Activated CD4-positive, CD25-positive, alpha-beta regulatory T cell treated with anti-CD3 and anti-CD28 coated beads, Interleukin-2, amount 50 U/mL, for 24 hours (primary cell): ENCODE results near the gene UBXN6.

ENCODE experiments used
- ATAC-seq, 2 donors: fragments of 150-1000 bp; cut with Tn5 transposase; one replicate each; pipeline ENCODE4 v1.10.0; 2021; ENCODE audit warnings: mild to moderate bottlenecking in 1 of 2, moderate library complexity in 1 of 2

Gene UBXN6

GRCh38 chr19:4403005-4403761 lies 54.4 kb downstream of the UBXN6 start:
- ATAC-seq: no peak

GRCh38 chr19:4402171-4403004 lies 55.2 kb downstream of the UBXN6 start, which contains the start of gene CHAF1A:
Gene CHAF1A (plus strand): TSS chr19:4402640. CDS start chr19:4402763, 123 bp downstream.
- ATAC-seq: peak; percentile 92 to 94

- no peak for ATAC-seq
Measured at GRCh38 chr19:4401769-4402170, 55.8 kb downstream of the UBXN6 start.

- ATAC-seq: peak; percentile 63 to 73
Measured at GRCh38 chr19:4400135-4400936, 57.3 kb downstream of the UBXN6 start, which contains the start of gene SH3GL1. Gene SH3GL1 (minus strand): TSS chr19:4400547. CDS start chr19:4400368, 179 bp downstream.

- ATAC-seq: peak; percentile 0 to 1
Measured at GRCh38 chr19:4399812-4400134, 57.8 kb downstream of the UBXN6 start.

- no peak for ATAC-seq
Measured at GRCh38 chr19:4396949-4397783, 60.4 kb downstream of the UBXN6 start.
